Measurements from ENCODE around the gene TTC21A.

The TTC21A gene

DNA sequence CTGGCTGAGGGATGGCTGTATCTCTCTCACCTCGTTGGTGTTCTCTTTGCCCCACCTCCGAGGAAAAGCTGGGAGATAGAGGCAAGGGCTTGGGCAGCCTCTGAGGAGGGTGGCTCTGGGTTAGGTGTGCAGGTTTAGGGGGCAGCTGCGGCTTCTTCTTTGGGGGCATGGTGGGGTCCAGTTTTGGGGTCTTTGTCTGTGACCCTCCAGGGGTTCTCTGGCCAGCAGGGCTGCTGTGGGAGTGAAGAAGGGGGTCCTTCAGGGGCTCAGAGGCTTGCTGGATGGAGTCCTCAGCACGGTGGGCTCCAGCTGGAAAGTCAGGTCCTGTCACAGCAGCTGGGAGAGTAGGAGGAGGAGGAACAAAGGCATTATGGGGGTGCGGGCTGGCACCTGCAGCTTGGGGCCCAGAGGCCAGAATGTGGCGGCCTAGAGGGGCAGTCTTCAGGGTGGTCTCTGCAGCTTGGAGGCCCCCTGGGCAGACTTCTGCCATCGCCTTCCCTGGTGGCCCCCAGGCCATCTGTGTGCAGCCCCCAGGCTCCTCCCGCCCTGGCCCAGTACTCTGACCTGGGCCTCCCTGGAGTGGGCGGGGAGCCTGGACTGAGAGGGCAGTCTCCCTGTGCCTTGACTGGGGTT lies 78.0 kb downstream of the TTC21A start:
- DNase-seq (ENCODE audit: extremely low read depth, low read depth), result no peak
- no peak overlapping the region for H3K4me3 ChIP-seq (replicated peaks; ENCODE audit: low read depth, low read length)
- TF ChIP-seq, protein P1, sequence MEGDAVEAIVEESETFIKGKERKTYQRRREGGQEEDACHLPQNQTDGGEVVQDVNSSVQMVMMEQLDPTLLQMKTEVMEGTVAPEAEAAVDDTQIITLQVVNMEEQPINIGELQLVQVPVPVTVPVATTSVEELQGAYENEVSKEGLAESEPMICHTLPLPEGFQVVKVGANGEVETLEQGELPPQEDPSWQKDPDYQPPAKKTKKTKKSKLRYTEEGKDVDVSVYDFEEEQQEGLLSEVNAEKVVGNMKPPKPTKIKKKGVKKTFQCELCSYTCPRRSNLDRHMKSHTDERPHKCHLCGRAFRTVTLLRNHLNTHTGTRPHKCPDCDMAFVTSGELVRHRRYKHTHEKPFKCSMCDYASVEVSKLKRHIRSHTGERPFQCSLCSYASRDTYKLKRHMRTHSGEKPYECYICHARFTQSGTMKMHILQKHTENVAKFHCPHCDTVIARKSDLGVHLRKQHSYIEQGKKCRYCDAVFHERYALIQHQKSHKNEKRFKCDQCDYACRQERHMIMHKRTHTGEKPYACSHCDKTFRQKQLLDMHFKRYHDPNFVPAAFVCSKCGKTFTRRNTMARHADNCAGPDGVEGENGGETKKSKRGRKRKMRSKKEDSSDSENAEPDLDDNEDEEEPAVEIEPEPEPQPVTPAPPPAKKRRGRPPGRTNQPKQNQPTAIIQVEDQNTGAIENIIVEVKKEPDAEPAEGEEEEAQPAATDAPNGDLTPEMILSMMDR (IDR thresholded peaks at IDR 0.05; ENCODE audit: low read depth, low read length, missing control alignments), result no peak

DNA sequence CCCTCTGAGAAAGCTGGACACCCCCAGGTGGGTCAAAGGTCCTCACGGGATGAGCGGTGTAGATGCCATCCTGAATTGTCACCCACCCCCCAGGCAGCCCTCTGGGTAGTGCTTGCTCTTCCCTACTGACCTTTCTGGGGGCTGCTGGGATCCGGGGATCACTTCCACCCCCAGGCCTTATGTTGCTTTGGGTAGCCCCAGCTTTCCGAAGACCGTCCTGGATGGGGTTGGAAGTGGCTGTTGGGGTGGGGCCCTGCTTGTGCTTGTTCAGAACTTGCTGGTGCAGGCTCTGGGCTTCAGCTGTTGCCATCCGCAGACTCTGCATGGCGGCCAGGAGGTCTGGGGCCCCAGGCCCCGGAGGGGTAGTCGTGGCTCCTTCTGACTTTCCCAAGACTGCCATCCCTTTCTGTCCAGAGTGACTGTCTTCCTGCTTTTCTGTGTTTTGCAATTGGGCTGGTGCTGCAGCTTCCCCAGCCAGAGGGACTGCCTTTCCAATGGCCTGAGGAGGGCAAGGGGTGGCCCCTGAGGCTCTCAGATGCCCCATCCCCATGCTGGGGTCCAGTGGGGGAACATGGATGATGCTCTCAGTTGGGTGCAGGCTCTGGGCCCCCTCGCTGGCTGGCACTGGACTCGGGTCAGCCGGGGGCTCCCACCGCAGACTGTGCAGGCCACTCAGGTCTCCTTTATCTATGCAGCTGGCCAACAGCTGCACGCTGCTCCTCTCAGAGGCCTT lies 78.6 kb downstream of the TTC21A start:
- DNase-seq (ENCODE audit: extremely low read depth, low read depth), result no peak
- TF ChIP-seq, protein P1 (IDR thresholded peaks at IDR 0.05; ENCODE audit: low read depth, low read length, missing control alignments), result no peak
- no peak overlapping the region for H3K4me3 ChIP-seq (replicated peaks; ENCODE audit: low read depth, low read length)

DNA sequence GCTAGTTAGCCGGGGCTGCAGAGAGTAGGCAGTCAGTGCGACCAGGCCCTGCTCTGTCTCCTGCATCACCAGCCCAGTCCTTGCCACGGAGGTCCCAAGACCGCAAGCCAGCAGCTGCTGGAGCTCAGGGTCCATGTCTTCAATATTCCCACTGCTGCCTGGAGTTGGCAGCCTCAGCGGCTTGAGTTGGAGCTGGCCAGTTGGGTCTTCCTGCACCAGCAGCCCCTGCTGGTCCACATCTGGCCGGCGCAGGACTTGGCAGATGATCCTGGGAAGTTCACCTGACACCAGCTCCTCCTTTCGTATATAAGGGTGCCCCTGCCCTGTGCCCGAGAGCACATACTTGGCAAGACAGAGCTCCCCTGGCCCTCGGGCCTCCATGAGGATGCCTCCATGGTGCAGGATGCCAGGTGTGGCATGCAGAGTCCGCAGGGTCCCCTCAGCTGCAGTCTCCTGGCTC lies 79.2 kb downstream of the TTC21A start:
- TF ChIP-seq, protein P1 (IDR thresholded peaks at IDR 0.05; ENCODE audit: low read depth, low read length, missing control alignments), result no peak
- DNase-seq (ENCODE audit: extremely low read depth, low read depth), result no peak
- no peak overlapping the region for H3K4me3 ChIP-seq (replicated peaks; ENCODE audit: low read depth, low read length)

DNA sequence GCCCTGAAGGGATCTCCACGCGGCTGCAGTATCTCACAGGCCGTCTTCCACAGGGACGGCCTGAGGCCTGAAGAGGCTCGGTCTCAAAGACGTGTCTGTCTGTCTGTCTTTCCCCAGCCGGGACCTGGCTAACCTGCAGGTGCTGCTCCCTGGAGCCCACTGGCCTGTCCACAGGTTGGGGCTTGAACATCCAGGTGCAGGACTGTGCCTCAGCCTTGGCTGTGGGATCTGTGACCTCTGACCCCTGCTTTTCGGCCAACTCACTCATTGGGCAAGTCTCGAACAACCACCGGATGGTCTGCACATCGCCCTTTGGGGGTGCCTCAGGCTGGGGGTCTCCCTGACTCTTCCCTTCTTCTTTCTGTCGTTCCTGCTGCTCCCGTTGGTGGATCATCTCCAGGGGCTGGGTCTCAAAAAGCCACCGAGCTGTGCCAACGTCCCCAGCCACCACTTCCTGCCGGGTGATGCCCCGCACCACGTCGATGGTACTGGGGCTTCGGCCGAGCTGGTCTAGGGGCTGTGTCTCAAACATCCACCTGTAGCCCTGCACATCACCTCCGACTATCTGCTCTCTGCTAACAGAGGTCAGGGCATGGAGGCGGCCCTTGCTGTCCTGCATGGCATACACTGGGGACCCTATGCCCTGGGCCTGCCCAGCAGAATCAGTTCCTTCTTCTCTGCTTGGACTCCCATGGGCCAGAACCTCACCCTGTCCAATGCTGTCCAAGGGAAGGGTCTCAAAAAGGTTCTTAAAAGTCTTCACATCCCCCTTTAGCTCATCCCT lies 80.1 kb downstream of the TTC21A start:
- no peak for DNase-seq (ENCODE audit: extremely low read depth, low read depth)
- TF ChIP-seq, protein P1 (IDR thresholded peaks at IDR 0.05; ENCODE audit: low read depth, low read length, missing control alignments), result no peak
- no peak overlapping the region for H3K4me3 ChIP-seq (replicated peaks; ENCODE audit: low read depth, low read length)
